Measurements from ENCODE around the gene TTLL8. TPM values are rescaled to one million over a fixed set of nuclear protein-coding genes. Genes with fewer than 3 reads are reported as not detected.

The TTLL8 gene
- total and polyA plus RNA-seq, 2 of the 8 experiments (the other 6 are each of a cell fraction or from before 2014, with no cell fraction given): not detected

DNA sequence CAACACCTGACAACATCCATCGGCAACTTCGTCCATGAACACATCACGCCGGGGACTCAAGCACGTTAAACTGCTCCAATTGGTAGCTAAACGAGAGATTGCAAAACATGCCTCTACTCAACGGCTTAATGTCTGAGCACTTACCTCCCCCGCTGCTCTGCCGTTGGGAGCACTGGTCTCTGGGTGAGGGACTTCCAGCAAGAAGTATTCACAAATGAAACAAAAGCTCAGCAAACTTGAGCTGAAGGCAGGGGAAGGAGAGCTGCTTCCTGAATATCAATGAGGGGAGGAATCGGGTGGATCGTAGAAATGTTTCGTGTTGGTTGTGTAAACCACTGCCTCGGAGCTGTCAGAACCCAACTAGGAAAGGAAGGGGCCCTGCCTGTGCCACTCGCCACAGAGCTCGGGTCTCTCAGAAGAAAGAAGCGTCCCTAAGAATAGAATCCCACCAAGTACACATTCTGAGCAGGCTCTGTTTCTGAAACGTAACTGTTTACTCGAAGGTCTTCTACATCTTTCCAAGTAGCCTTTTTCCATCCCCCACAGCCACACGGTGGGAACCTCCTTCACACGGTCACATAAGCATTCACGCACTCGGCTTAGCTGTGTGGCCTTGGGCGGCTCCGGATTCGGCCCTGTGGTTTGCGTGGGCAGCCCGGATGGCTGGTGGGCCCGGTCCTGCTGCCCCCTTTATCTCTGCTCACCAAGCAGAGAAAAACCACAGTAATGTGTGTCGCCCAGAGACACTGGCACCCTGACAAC lies 27.3 kb upstream of the TTLL8 start, which contains the start of gene MLC1:
Gene MLC1, minus strand, starts transcription at position 216 of the 762 bp plus-strand sequence. CDS start 524 bp downstream, outside the sequence.
- DNase-seq (ENCODE audit: low read depth in 1 of 2, low spot score in 2 of 2): no peak
- H3K23me2 ChIP-seq (ENCODE audit: low read depth, low read length): no peaks in the 10 kb centered on the region
- H2BK20ac ChIP-seq (ENCODE audit: low read length): no peak within 1 kb of the TSS
- H3K79me2 ChIP-seq (ENCODE audit: control insufficient read depth in 1 of 2, insufficient read depth in 2 of 2, low read length in 2 of 2): no peaks in the 10 kb centered on the region
- H4K91ac ChIP-seq (replicated peaks; ENCODE audit: insufficient read length, low read length): no peak within 1 kb of the TSS
- no peak within 1 kb of the TSS for H3K14ac ChIP-seq (ENCODE audit: insufficient read length)
- peaks cover 0 to 7% of the 10 kb centered on the region in 2 experiments; a peak in 1 of 4 replicates for H3K9me3 ChIP-seq (ENCODE audit: insufficient read depth in 2 of 2, low read depth in 1 of 2, low read length in 1 of 2)
- WGBS, 2 experiments (ENCODE audit: extremely low coverage in 1 of 2, insufficient coverage in 1 of 2, insufficient read length in 1 of 2, insufficient replicate concordance in 2 of 2, low coverage in 1 of 2, low lambda C conversion rate in 2 of 2, missing lambda C conversion rate in 1 of 2): 69% methylated on average over 27 of the region's 29 CpGs; no CpG with 5 or more reads in 1 of the 2 experiments
- peak; percentile 63 for FAIRE-seq
- H3K4me2 ChIP-seq (ENCODE audit: insufficient read depth in 1 of 2, low read depth in 2 of 2, low read length in 2 of 2): peak within 1 kb of the TSS; percentile 41 to 55; a peak in 3 of 4 replicates
- H4K20me1 ChIP-seq (replicated peaks in 1 of 2; ENCODE audit: control insufficient read depth in 1 of 2, insufficient read depth in 2 of 2, low read length in 2 of 2): no peaks in the 10 kb centered on the region
- H4K5ac ChIP-seq (ENCODE audit: insufficient read length, low read depth, low read length): no peak within 1 kb of the TSS
- H3K9ac ChIP-seq (replicated peaks in 1 of 4; ENCODE audit: extremely low read depth in 1 of 4, low read depth in 3 of 4, low read length in 3 of 4): no peak within 1 kb of the TSS
- no peak within 1 kb of the TSS for H3K4me3 ChIP-seq (ENCODE audit: extremely low read depth in 1 of 4, insufficient read depth in 2 of 4, low read depth in 3 of 4, low read length in 4 of 4)
- no peak within 1 kb of the TSS for H2AK5ac ChIP-seq (ENCODE audit: low read depth, low read length)
- H2BK120ac ChIP-seq (replicated peaks; ENCODE audit: low read depth, low read length): no peak within 1 kb of the TSS
- peak within 1 kb of the TSS; percentile 75; the same call in 1 of the 2 replicates for H2AFZ ChIP-seq (ENCODE audit: low read length)
- H3K27me3 ChIP-seq (replicated peaks in 1 of 4; ENCODE audit: control insufficient read depth in 3 of 4, extremely low read depth in 1 of 4, insufficient read depth in 3 of 4, low read length in 3 of 4): no peaks in the 10 kb centered on the region; a peak in 2 of 7 replicates
- TF ChIP-seq CEBPB (IDR thresholded peaks at IDR 0.05; ENCODE audit: low read depth, low read length): peak; percentile 61
- TF ChIP-seq, protein P1, sequence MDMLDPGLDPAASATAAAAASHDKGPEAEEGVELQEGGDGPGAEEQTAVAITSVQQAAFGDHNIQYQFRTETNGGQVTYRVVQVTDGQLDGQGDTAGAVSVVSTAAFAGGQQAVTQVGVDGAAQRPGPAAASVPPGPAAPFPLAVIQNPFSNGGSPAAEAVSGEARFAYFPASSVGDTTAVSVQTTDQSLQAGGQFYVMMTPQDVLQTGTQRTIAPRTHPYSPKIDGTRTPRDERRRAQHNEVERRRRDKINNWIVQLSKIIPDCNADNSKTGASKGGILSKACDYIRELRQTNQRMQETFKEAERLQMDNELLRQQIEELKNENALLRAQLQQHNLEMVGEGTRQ (IDR thresholded peaks at IDR 0.05; ENCODE audit: low read length): no peak
- no peaks in the 10 kb centered on the region for H3K36me3 ChIP-seq (ENCODE audit: control insufficient read depth in 2 of 4, insufficient read depth in 4 of 4, low read length in 3 of 4)
- H2BK12ac ChIP-seq (ENCODE audit: low read depth, low read length): no peak within 1 kb of the TSS; the same call in 1 of the 2 replicates
- no peak within 1 kb of the TSS for H3K18ac ChIP-seq (ENCODE audit: extremely low read depth, low read length)
- H3K79me1 ChIP-seq (ENCODE audit: low read depth, low read length): no peaks in the 10 kb centered on the region
- H4K8ac ChIP-seq (ENCODE audit: extremely low read depth, insufficient read depth, low read length): no peak within 1 kb of the TSS; the same call in 1 of the 2 replicates
- H3K27ac ChIP-seq (ENCODE audit: low read depth, low read length): no peak within 1 kb of the TSS
- CTCF ChIA-PET (ENCODE audit: partially characterized antibody): interaction anchor here (0.8 to 2.4 kb wide), 6 partner anchors 11 to 153 kb away, joined by 3 to 9 read pairs (median 3); no protein-coding TSS in a partner anchor
- no peak within 1 kb of the TSS for H3K56ac ChIP-seq (replicated peaks; ENCODE audit: insufficient read length, low read depth, low read length)
- POLR2A ChIA-PET (ENCODE audit: partially characterized antibody): interaction anchor here (1.2 to 1.5 kb wide), 2 partner anchors 11 to 162 kb away, joined by 3 read pairs; no protein-coding TSS in a partner anchor
- peaks cover 0 to 14% (median 7%) of the 10 kb centered on the region in 4 experiments; a peak in 5 of 7 replicates for H3K4me1 ChIP-seq (replicated peaks in 1 of 4; ENCODE audit: control insufficient read depth in 3 of 4, insufficient read depth in 4 of 4, low read length in 3 of 4)
- no peak within 1 kb of the TSS for H3K4ac ChIP-seq (replicated peaks; ENCODE audit: insufficient read length, low read depth, low read length)
- H2BK15ac ChIP-seq (ENCODE audit: low read length): 0 out of 2 replicates have a peak within 1 kb of the TSS, but pooled peaks have one; percentile 88
- H3K23ac ChIP-seq (ENCODE audit: insufficient read length): no peak within 1 kb of the TSS
- H2BK5ac ChIP-seq (ENCODE audit: low read depth, low read length): no peak within 1 kb of the TSS

Data from H1 (cell line).